Measurements from ENCODE around the gene C1orf94.

The C1orf94 gene

DNA sequence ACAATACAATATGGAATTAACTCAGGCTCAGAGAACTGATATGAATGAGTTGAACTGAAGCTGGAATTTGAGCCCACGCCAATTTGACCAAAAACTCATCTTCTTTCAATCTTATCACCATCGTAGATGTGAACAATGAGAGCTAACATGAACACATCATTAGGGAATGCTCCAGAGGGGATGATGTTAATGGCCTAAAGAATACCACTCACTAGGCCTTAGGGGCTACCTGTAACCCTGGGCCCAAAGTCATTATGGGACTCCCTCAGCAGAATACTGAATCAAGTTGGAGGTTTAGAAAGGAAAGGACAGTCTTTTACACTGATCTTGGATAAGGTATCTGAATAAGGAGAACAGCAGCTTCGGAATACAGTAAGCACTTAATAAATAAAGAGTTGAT lies 73.6 kb downstream of the C1orf94 start:
- TF ChIP-seq CTCF (IDR thresholded peaks at IDR 0.05; ENCODE audit: low read depth, low read length), result no peak
- Histone ChIP-seq H3K9me3 (ENCODE audit: severe bottlenecking) (no peaks in the 10 kb centered on the region), H3K4me3 (ENCODE audit: low read depth, low read length) (no peak overlapping the region), H3K36me3 (no peaks in the 10 kb centered on the region), H3K27me3 (ENCODE audit: insufficient read depth, low read depth, severe bottlenecking) (peaks cover 37% of the 10 kb centered on the region), H3K27ac (no peak overlapping the region)
- no peak for DNase-seq

DNA sequence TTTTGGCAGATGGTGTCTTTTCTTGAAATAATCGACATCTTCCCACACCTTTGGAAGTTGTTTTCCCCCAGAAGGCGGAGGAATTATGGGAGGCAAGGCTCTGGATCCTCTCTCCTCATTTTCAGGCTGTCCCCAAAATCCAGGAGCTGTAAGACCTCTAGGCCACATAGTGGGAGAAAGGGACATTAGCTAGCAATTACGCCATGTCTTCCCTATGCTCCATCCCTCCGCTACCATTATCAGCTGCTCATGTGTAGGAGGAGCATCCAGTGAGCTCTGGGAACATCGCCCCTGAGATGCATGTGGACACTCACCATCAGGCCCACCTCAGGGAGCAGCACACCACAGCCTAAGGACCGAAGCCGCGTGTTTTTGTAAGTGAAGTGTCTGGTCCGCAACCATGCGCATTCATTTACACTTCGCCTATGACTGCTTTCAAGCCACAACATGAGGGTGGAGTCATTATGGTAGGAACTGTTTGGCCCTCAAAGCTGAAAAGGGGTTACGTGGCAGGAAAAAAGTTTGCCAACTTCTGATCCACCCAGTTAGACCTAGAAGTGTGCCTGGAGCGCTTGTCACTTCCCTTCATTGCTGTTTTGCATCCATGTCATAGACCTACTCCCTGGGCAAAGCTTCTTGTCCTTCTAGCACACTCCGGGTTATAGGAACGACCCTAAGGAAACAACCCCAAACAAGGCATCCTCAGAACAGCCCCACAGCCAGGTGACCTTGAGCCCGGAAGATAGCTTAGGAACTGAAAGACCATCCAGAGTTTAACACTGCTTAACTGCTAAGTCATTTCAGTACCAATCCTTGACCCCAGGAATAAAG lies 85.5 kb downstream of the C1orf94 start:
- H3K4me3 ChIP-seq (ENCODE audit: low read depth, low read length), result no peak overlapping the region
- H3K27ac ChIP-seq, result no peak overlapping the region
- TF ChIP-seq CTCF (IDR thresholded peaks at IDR 0.05; ENCODE audit: low read depth, low read length), result no peak
- no peak for DNase-seq
- H3K9me3 ChIP-seq (ENCODE audit: severe bottlenecking), result no peaks in the 10 kb centered on the region
- peaks cover 72% of the 10 kb centered on the region for H3K27me3 ChIP-seq (ENCODE audit: insufficient read depth, low read depth, severe bottlenecking)
- no peaks in the 10 kb centered on the region for H3K36me3 ChIP-seq

GRCh38 chr1:34262921-34263320 lies 86.2 kb downstream of the C1orf94 start:
- Histone ChIP-seq H3K27me3 (ENCODE audit: insufficient read depth, low read depth, severe bottlenecking) (peaks cover 74% of the 10 kb centered on the region), H3K9me3 (ENCODE audit: severe bottlenecking) (no peaks in the 10 kb centered on the region), H3K36me3 (no peaks in the 10 kb centered on the region), H3K4me3 (ENCODE audit: low read depth, low read length) (no peak overlapping the region), H3K27ac (no peak overlapping the region)
- no peak for TF ChIP-seq CTCF (IDR thresholded peaks at IDR 0.05; ENCODE audit: low read depth, low read length)
- no peak for DNase-seq

- Histone ChIP-seq H3K36me3 (no peaks in the 10 kb centered on the region), H3K27ac (no peak overlapping the region), H3K9me3 (ENCODE audit: severe bottlenecking) (no peaks in the 10 kb centered on the region), H3K27me3 (ENCODE audit: insufficient read depth, low read depth, severe bottlenecking) (peaks cover 74% of the 10 kb centered on the region), H3K4me3 (ENCODE audit: low read depth, low read length) (no peak overlapping the region)
- TF ChIP-seq CTCF (IDR thresholded peaks at IDR 0.05; ENCODE audit: low read depth, low read length), result no peak
- DNase-seq, result no peak
Measured at GRCh38 chr1:34263406-34263805, 86.7 kb downstream of the C1orf94 start.

DNA sequence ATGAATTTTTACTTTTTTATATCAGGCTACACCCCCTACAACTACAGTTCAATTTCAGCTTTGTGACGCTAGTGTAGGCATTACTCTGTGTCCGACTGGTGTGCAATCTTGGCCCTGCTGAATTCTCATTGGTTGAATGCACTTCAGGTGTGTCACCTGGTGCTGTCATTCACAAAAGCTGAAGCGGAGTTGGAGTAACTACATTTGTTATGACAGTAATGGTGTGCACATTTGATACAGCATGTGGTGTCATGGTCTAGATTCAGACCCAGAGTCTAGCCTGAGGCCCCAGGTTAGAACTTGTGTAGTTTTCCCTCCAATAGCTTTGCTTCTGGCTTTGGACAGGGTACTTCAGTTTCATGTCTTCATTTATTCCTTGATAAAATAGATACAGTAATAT lies 88.7 kb downstream of the C1orf94 start:
- H3K4me3 ChIP-seq (ENCODE audit: low read depth, low read length), result no peak overlapping the region
- no peak for TF ChIP-seq CTCF (IDR thresholded peaks at IDR 0.05; ENCODE audit: low read depth, low read length)
- no peaks in the 10 kb centered on the region for H3K9me3 ChIP-seq (ENCODE audit: severe bottlenecking)
- peaks cover 64% of the 10 kb centered on the region for H3K27me3 ChIP-seq (ENCODE audit: insufficient read depth, low read depth, severe bottlenecking)
- H3K27ac ChIP-seq, result no peak overlapping the region
- no peak for DNase-seq
- H3K36me3 ChIP-seq, result no peaks in the 10 kb centered on the region
